Body of pancreas (tissue), 4 donors: Measurements from ENCODE around the gene VAMP3. TPM values are rescaled to one million over a fixed set of nuclear protein-coding genes. Genes with fewer than 3 reads are reported as not detected.

Source experiments
- ATAC-seq: fragments of 150-250 bp; one replicate; pipeline ENCODE4 v1.9.1; 2016
- DNase-seq, 4 donors: peaks; one replicate each; pipeline ENCODE4 v3.0.0-alpha.2; 2019
- H3K27ac ChIP-seq, 4 donors: fragments of 200-600 bp; sonication (generic); 1 replicate in 3 of 4; 2 replicates in 1 of 4; pipeline versions ENCODE4 v1.5.1 to v1.6.1; 2016 to 2019; ENCODE audit warnings: mild to moderate bottlenecking in 1 of 4, mixed read lengths in 1 of 4, moderate library complexity in 1 of 4
- H3K27me3 ChIP-seq, 2 donors: fragments of 200-600 bp; sonication (generic); one replicate each; pipeline ENCODE4 v1.6.0; 2016; ENCODE audit warnings: mild to moderate bottlenecking in 1 of 2
- H3K36me3 ChIP-seq, 2 donors: fragments of 200-600 bp; sonication (generic); replicated peaks in 1 of 2; 2 replicates each; pipeline ENCODE4 v1.5.1; 2016; ENCODE audit warnings: low read depth in 2 of 2; ENCODE audit not compliant: insufficient read depth in 1 of 2
- H3K4me1 ChIP-seq: fragments of 200-600 bp; sonication (generic); one replicate; pipeline ENCODE4 v1.6.0; 2016
- H3K4me3 ChIP-seq, 2 donors: fragments of 200-600 bp; sonication (generic); 1 replicate in 1 of 2; 2 replicates in 1 of 2; pipeline ENCODE4 v1.5.1; 2016 to 2019
- H3K9me3 ChIP-seq, 3 donors: fragments of 200-600 bp; sonication (generic); 1 replicate in 2 of 3; 2 replicates in 1 of 3; pipeline ENCODE4 v1.5.1; 2016
- CTCF ChIP-seq, 7 experiments: fragments of 450-650 bp in 4 of 7; fragments of 200-600 bp in 3 of 7; sonication (generic) in 3 of 7; IDR thresholded peaks; one replicate each; pipeline ENCODE4 v1.5.1; 2016 to 2019; ENCODE audit warnings: antibody characterized with exemption in 7 of 7
- POLR2A ChIP-seq, 3 donors: fragments of 450-650 bp; IDR thresholded peaks; one replicate each; pipeline ENCODE4 v1.6.1; 2016; ENCODE audit warnings: antibody characterized with exemption in 3 of 3, mild to moderate bottlenecking in 2 of 3
- WGBS, 2 donors: methylation state at CpG; one replicate each; pipeline ENCODE4 v1.1.5; 2017; 5-methylcytosine and 5-hydroxymethylcytosine counted together
- intact Hi-C: fragments of 100-400 bp; cut with DNase I; formaldehyde crosslinking; loops from one replicate; pipeline ENCODE4 v1.15.1; 2023
- total RNA-seq, 2 donors: library from RNA; depleted of rRNA; stranded (reverse); fragments of >200 nt; gene quantifications; one replicate each; pipeline ENCODE4 v1.1.0, GENCODE V29; 2016

Gene VAMP3
- total RNA-seq, 2 donors from 2014 or later, result 28.0 to 43.3 TPM

GRCh38 chr1:7751174-7751573 is 19.9 kb upstream of the VAMP3 start:
- peaks cover 9% of the 10 kb centered on the region for H3K4me1 ChIP-seq
- ATAC-seq (no peak), DNase-seq (no peak)
- H3K36me3 ChIP-seq, result no peaks in the 10 kb centered on the region
- H3K27me3 ChIP-seq, result no peaks in the 10 kb centered on the region
- 82 to 89% methylated on average over 11 of the region's 11 CpGs for WGBS, 2 donors
- TF ChIP-seq CTCF (IDR thresholded peaks at IDR 0.05) (no peak), POLR2A (IDR thresholded peaks at IDR 0.05) (no peak)
- intact Hi-C loops, result loop anchor here (2.0 kb wide), 1 partner anchor 86 kb away; no protein-coding TSS in a partner anchor
- no peak overlapping the region for H3K27ac ChIP-seq
- no peaks in the 10 kb centered on the region for H3K9me3 ChIP-seq
- H3K4me3 ChIP-seq, result no peak overlapping the region

- no peak overlapping the region for H3K4me3 ChIP-seq
- intact Hi-C loops, result no loop called here
- ATAC-seq (peak; percentile 84), DNase-seq (peak; percentile 71 to 82 (median 76))
- H3K27me3 ChIP-seq, result no peaks in the 10 kb centered on the region
- TF ChIP-seq POLR2A (IDR thresholded peaks at IDR 0.05) (no peak), CTCF (IDR thresholded peaks at IDR 0.05) (peak; percentile 51 to 90 (median 80))
- 10 to 13% methylated on average over 18 of the region's 18 CpGs for WGBS, 2 donors
- no peak overlapping the region for H3K27ac ChIP-seq
- H3K36me3 ChIP-seq, result no peaks in the 10 kb centered on the region
- H3K9me3 ChIP-seq, result no peaks in the 10 kb centered on the region
- peaks cover 9% of the 10 kb centered on the region for H3K4me1 ChIP-seq
Observed at GRCh38 chr1:7752512-7753417, 18.3 kb upstream of the VAMP3 start.

- intact Hi-C loops, result no loop called here
- no peak overlapping the region for H3K27ac ChIP-seq
- no peak for ATAC-seq
- H3K4me3 ChIP-seq, result no peak overlapping the region
- no peak for TF ChIP-seq CTCF (IDR thresholded peaks at IDR 0.05)
- no peak for TF ChIP-seq POLR2A (IDR thresholded peaks at IDR 0.05)
- no peaks in the 10 kb centered on the region for H3K36me3 ChIP-seq
- WGBS, 2 donors, result 39 to 56% methylated on average over 3 of the region's 3 CpGs
- no peaks in the 10 kb centered on the region for H3K9me3 ChIP-seq
- no peaks in the 10 kb centered on the region for H3K27me3 ChIP-seq
- peaks cover 9% of the 10 kb centered on the region for H3K4me1 ChIP-seq
- DNase-seq, result no peak
Observed at GRCh38 chr1:7753641-7754040, 17.5 kb upstream of the VAMP3 start.

- Histone ChIP-seq H3K4me3 (no peak overlapping the region), H3K27me3 (no peaks in the 10 kb centered on the region), H3K27ac (no peak overlapping the region), H3K36me3 (no peaks in the 10 kb centered on the region), H3K4me1 (peaks cover 9% of the 10 kb centered on the region), H3K9me3 (no peaks in the 10 kb centered on the region)
- DNase-seq, result no peak
- 63% methylated on average over 3 of the region's 3 CpGs for WGBS, 2 donors
- intact Hi-C loops, result no loop called here
- ATAC-seq, result no peak
- TF ChIP-seq CTCF (IDR thresholded peaks at IDR 0.05) (no peak), POLR2A (IDR thresholded peaks at IDR 0.05) (no peak)
Observed at GRCh38 chr1:7754234-7754633, 16.9 kb upstream of the VAMP3 start.
